Mucosa of descending colon (tissue), 3 donors: ENCODE results near the gene DOP1B. TPM values are rescaled to one million over a fixed set of nuclear protein-coding genes. Genes with fewer than 3 reads are reported as not detected.

Source experiments
- ATAC-seq: fragments of 200-7000 bp; cut with Tn5 transposase; one replicate; pipeline ENCODE4 v1.9.1; 2020; ENCODE audit warnings: mild to moderate bottlenecking, moderate library complexity
- DNase-seq, 3 donors: peaks; one replicate each; pipeline ENCODE4 v3.0.0-alpha.2; 2020
- H3K36me3 ChIP-seq: fragments of 200-600 bp; one replicate; pipeline ENCODE4 v1.8.0; 2021; ENCODE audit warnings: low read depth, mild to moderate bottlenecking
- H3K4me1 ChIP-seq: fragments of 200-600 bp; one replicate; pipeline ENCODE4 v1.8.0; 2021; ENCODE audit warnings: low read depth, mild to moderate bottlenecking
- H3K4me3 ChIP-seq: fragments of 200-600 bp; one replicate; pipeline ENCODE4 v1.8.0; 2021; ENCODE audit warnings: mild to moderate bottlenecking
- H3K9me3 ChIP-seq: fragments of 200-600 bp; one replicate; pipeline ENCODE4 v1.8.0; 2021; ENCODE audit warnings: mild to moderate bottlenecking
- CTCF ChIP-seq: fragments of 200-600 bp; IDR thresholded peaks from one replicate; pipeline ENCODE4 v1.8.0; 2022; ENCODE audit warnings: antibody characterized with exemption, mild to moderate bottlenecking
- intact Hi-C, 2 donors: fragments of 100-400 bp; cut with DNase I in 1 of 2; cut with micrococcal nuclease in 1 of 2; formaldehyde crosslinking; loops; one replicate each; pipeline versions ENCODE4 v1.11.0 to v1.11.1; 2022; cut with DNase I, micrococcal nuclease
- total RNA-seq, 3 donors: library from RNA; stranded (reverse); fragmentation: NEBNext Ultra II Directional in 2 of 3; extraction: Animal tissue kit (Norgen Biotek cat#: 25700) in 2 of 3; gene quantifications; one replicate each; pipeline versions ENCODE4 v1.2.1 to v1.2.4, GENCODE V29; 2021 to 2023
- donor health status: DM: no; HTN: no; CAD: no; lungs with moderate emphysema.
- donor health status: DM: no; HTN: no; CAD: no.
- donor health status: DM: no; HTN: yes; CAD: no.

The DOP1B gene
- total RNA-seq, 3 donors from 2014 or later: 40.4 to 87.3 (median 73.1) TPM

GRCh38 chr21:36145259-36145658 is 11.4 kb upstream of the DOP1B start:
- no peaks in the 10 kb centered on the region for H3K36me3 ChIP-seq
- ATAC-seq (no peak), DNase-seq (no peak)
- peaks cover 17% of the 10 kb centered on the region for H3K4me1 ChIP-seq
- no peak overlapping the region for H3K4me3 ChIP-seq
- intact Hi-C loops: no loop called here
- H3K9me3 ChIP-seq: no peaks in the 10 kb centered on the region
- no peak for TF ChIP-seq CTCF

GRCh38 chr21:36147911-36148310 is 8.7 kb upstream of the DOP1B start:
- no peaks in the 10 kb centered on the region for H3K36me3 ChIP-seq
- intact Hi-C loops: no loop called here
- TF ChIP-seq CTCF: no peak
- no peak overlapping the region for H3K4me3 ChIP-seq
- ATAC-seq: no peak
- DNase-seq: no peak
- no peaks in the 10 kb centered on the region for H3K9me3 ChIP-seq
- H3K4me1 ChIP-seq: peaks cover 12% of the 10 kb centered on the region

- intact Hi-C loops: no loop called here
- no peak for TF ChIP-seq CTCF
Measured at GRCh38 chr21:36148886-36149285, 7.7 kb upstream of the DOP1B start.

GRCh38 chr21:36149788-36150711 is 6.6 kb upstream of the DOP1B start:
- Histone ChIP-seq H3K4me3 (no peak overlapping the region), H3K9me3 (no peaks in the 10 kb centered on the region), H3K4me1 (peaks cover 13% of the 10 kb centered on the region), H3K36me3 (no peaks in the 10 kb centered on the region)
- DNase-seq (peak in 2 of 3 donors; percentile 40 to 41), ATAC-seq (peak; percentile 76)
- intact Hi-C loops: loop anchor here in 1 of 2 donors (10.0 kb wide), 1 partner anchor 175 kb away; the partner anchor contains the start of gene MORC3
- no peak for TF ChIP-seq CTCF

More at GRCh38 chr21:36148886-36149285, 7.7 kb upstream of the DOP1B start:
- Histone ChIP-seq H3K9me3 (no peaks in the 10 kb centered on the region), H3K4me3 (no peak overlapping the region), H3K36me3 (no peaks in the 10 kb centered on the region), H3K4me1 (peaks cover 12% of the 10 kb centered on the region)
- ATAC-seq (no peak), DNase-seq (peak in 1 of 3 donors; percentile 5)

- H3K4me1 ChIP-seq: peaks cover 21% of the 10 kb centered on the region
- intact Hi-C loops: loop anchor here in 1 of 2 donors (10.0 kb wide), 1 partner anchor 169 kb away; the partner anchor contains the start of gene MORC3
- TF ChIP-seq CTCF: no peak
Measured at GRCh38 chr21:36155603-36156338, 853 bp upstream of the DOP1B start.

More at GRCh38 chr21:36155603-36156338, 853 bp upstream of the DOP1B start:
- peak; percentile 68 to 84 (median 82) for DNase-seq
- peak; percentile 34 for ATAC-seq
- Histone ChIP-seq H3K36me3 (no peaks in the 10 kb centered on the region), H3K4me3 (peak overlapping the region; percentile 35), H3K9me3 (no peaks in the 10 kb centered on the region)
